ENCODE measurements around the gene TTLL6. TPM values are rescaled to one million over a fixed set of nuclear protein-coding genes. Genes with fewer than 3 reads are reported as not detected.
"Not testable (repeated sequence)": the region's sequence is repeated elsewhere in the genome, so short reads cannot be mapped to it uniquely, and the experiment has no call there.

Gene TTLL6
- total RNA-seq, 1 experiment from 2014 or later: 3.4 TPM

- H3K9me3 Mint-ChIP-seq; H3K4me3 Mint-ChIP-seq; DNase-seq (ENCODE audit: low spot score); ATAC-seq; H3K36me3 Mint-ChIP-seq; H3K27ac Mint-ChIP-seq; H3K27me3 Mint-ChIP-seq (ENCODE audit: low read depth); POLR2A ChIA-PET: not testable (repeated sequence)
- peaks cover 31% of the 10 kb centered on the region for H3K4me1 Mint-ChIP-seq
- CTCF ChIA-PET: interaction anchor here (1.1 to 1.5 kb wide), 3 partner anchors 16 to 63 kb away, joined by 4 to 5 read pairs (median 5); no protein-coding TSS in a partner anchor
Measured at GRCh38 chr17:48820936-48821335, 3.9 kb upstream of the TTLL6 start.

DNA sequence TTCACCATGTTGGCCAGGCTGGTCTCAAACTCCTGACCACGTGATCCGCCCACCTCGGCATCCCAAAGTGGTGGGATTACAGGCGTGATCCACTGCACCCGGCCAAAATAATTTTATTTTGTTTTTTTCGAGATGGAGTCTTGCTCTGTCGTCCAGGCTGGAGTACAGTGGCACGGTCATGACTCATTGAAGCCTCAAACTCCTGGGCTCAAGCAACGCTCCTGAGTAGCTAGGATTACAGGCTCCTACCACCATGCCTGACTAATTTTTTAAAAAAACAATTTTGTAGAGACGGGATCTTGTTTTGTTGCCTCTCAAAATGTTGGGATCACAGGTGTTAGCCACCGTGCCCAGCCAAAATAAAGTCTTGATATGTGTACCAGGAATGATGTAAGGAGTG, 2.4 kb upstream of the TTLL6 start:
- ATAC-seq (no peak), DNase-seq (ENCODE audit: low spot score) (no peak)
- H3K36me3 Mint-ChIP-seq: no peaks in the 10 kb centered on the region
- POLR2A ChIA-PET: no interaction called here
- H3K27me3 Mint-ChIP-seq (ENCODE audit: low read depth): peaks cover 5% of the 10 kb centered on the region; the same call in 1 of the 2 replicates
- H3K9me3 Mint-ChIP-seq: no peaks in the 10 kb centered on the region
- TF ChIP-seq, protein P1, sequence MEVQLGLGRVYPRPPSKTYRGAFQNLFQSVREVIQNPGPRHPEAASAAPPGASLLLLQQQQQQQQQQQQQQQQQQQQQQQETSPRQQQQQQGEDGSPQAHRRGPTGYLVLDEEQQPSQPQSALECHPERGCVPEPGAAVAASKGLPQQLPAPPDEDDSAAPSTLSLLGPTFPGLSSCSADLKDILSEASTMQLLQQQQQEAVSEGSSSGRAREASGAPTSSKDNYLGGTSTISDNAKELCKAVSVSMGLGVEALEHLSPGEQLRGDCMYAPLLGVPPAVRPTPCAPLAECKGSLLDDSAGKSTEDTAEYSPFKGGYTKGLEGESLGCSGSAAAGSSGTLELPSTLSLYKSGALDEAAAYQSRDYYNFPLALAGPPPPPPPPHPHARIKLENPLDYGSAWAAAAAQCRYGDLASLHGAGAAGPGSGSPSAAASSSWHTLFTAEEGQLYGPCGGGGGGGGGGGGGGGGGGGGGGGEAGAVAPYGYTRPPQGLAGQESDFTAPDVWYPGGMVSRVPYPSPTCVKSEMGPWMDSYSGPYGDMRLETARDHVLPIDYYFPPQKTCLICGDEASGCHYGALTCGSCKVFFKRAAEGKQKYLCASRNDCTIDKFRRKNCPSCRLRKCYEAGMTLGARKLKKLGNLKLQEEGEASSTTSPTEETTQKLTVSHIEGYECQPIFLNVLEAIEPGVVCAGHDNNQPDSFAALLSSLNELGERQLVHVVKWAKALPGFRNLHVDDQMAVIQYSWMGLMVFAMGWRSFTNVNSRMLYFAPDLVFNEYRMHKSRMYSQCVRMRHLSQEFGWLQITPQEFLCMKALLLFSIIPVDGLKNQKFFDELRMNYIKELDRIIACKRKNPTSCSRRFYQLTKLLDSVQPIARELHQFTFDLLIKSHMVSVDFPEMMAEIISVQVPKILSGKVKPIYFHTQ (CRISPR knock-in tag; IDR thresholded peaks at IDR 0.05): no peak
- TF ChIP-seq, protein P2, sequence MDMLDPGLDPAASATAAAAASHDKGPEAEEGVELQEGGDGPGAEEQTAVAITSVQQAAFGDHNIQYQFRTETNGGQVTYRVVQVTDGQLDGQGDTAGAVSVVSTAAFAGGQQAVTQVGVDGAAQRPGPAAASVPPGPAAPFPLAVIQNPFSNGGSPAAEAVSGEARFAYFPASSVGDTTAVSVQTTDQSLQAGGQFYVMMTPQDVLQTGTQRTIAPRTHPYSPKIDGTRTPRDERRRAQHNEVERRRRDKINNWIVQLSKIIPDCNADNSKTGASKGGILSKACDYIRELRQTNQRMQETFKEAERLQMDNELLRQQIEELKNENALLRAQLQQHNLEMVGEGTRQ (CRISPR knock-in tag; IDR thresholded peaks at IDR 0.05): 0 out of 2 replicates have a peak, but pooled peaks have one; percentile 14
- no peak for TF ChIP-seq CDX4 (CRISPR knock-in tag; IDR thresholded peaks at IDR 0.05; ENCODE audit: borderline replicate concordance)
- TF ChIP-seq IRF2 (CRISPR knock-in tag; IDR thresholded peaks at IDR 0.05; ENCODE audit: borderline replicate concordance, low read depth): no peak
- TF ChIP-seq HMGXB4 (CRISPR knock-in tag; IDR thresholded peaks at IDR 0.05): no peak
- no peak for TF ChIP-seq ZMAT4 (CRISPR knock-in tag; IDR thresholded peaks at IDR 0.05)
- no peak for TF ChIP-seq ZNF512 (CRISPR knock-in tag; IDR thresholded peaks at IDR 0.05; ENCODE audit: borderline replicate concordance)
- no peak for TF ChIP-seq MXD4 (CRISPR knock-in tag; IDR thresholded peaks at IDR 0.05; ENCODE audit: borderline replicate concordance)
- CTCF ChIA-PET: interaction anchor here (1.2 to 12.4 kb wide), 6 partner anchors 16 to 216 kb away, joined by 3 to 355 read pairs (median 20); no protein-coding TSS in a partner anchor
- no peak overlapping the region for H3K27ac Mint-ChIP-seq
- H3K4me1 Mint-ChIP-seq: peaks cover 39% of the 10 kb centered on the region
- H3K4me3 Mint-ChIP-seq: no peak overlapping the region

DNA sequence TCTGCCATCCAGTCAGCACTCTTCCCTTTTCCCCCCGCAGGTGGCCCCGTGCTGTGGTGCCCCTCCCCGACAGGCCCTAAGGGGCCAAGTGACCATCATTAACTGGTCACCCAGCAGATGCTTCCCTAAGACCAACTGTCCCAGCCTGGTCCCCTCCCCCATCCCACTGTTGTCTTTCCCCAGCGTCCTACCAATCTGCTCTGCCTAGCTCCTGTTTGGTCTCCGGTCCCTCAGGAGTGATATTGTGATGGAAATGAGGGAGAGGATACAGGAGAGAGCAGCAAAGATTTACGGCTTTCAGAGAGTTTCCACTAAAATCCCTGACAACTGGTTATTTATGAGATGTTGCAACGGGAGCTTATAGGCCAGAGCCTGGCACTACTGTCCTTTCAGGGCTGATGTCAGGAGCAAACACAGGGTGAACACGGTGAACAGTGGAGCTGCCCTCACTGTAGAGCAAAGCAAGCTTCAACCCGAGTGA, 1.4 kb upstream of the TTLL6 start:
- Mint-ChIP-seq H3K9me3 (no peaks in the 10 kb centered on the region), H3K4me3 (peak overlapping the region; percentile 57), H3K36me3 (no peaks in the 10 kb centered on the region), H3K27ac (peak overlapping the region; percentile 92), H3K4me1 (peaks cover 39% of the 10 kb centered on the region), H3K27me3 (ENCODE audit: low read depth) (peaks cover 5% of the 10 kb centered on the region; the same call in 1 of the 2 replicates)
- POLR2A ChIA-PET: interaction anchor here (0.6 to 1.2 kb wide), 4 partner anchors 55 to 740 kb away, joined by 3 to 4 read pairs (median 4); partner anchors contain the start of gene ATP5MC1
- ATAC-seq: peak; percentile 51
- CTCF ChIA-PET: interaction anchor here (0.7 to 12.4 kb wide), 16 partner anchors 12 to 218 kb away, joined by 3 to 355 read pairs (median 5); partner anchors contain the start of genes ATP5MC1, PRAC1 and PRAC2
- peak; percentile 72 for DNase-seq (ENCODE audit: low spot score)
- TF ChIP-seq, protein P3, sequence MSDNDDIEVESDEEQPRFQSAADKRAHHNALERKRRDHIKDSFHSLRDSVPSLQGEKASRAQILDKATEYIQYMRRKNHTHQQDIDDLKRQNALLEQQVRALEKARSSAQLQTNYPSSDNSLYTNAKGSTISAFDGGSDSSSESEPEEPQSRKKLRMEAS (CRISPR knock-in tag; IDR thresholded peaks at IDR 0.05): peak; percentile 65
- TF ChIP-seq ZNF121 (CRISPR knock-in tag; IDR thresholded peaks at IDR 0.05) (0 out of 2 replicates have a peak, but pooled peaks have one; percentile 6), ZNF219 (CRISPR knock-in tag; IDR thresholded peaks at IDR 0.05; ENCODE audit: borderline replicate concordance) (no peak; the same call in 1 of the 2 replicates), ZNF281 (CRISPR knock-in tag; IDR thresholded peaks at IDR 0.05) (peak; percentile 87), FOXK1 (CRISPR knock-in tag; IDR thresholded peaks at IDR 0.05) (peak; percentile 56; the same call in 1 of the 2 replicates)

Data from WTC11 (cell line).